GM12864 (cell line): ENCODE data around the gene GFRA3.

ENCODE experiments used
- DNase-seq: peaks from one replicate; pipeline ENCODE4 v3.0.0-alpha.2; 2011; ENCODE audit warnings: low read depth
- H3K4me3 ChIP-seq: 2 replicates; pipeline ENCODE4 v1.5.1; 2011; ENCODE audit warnings: mild to moderate bottlenecking, low read depth, low read length, control low read depth
- CTCF ChIP-seq: IDR thresholded peaks from 2 replicates; pipeline ENCODE4 v1.5.1; 2011; ENCODE audit warnings: low read depth, mild to moderate bottlenecking, moderate library complexity, low read length, control low read depth, inconsistent platforms; ENCODE audit errors: missing control alignments

The GFRA3 gene

DNA sequence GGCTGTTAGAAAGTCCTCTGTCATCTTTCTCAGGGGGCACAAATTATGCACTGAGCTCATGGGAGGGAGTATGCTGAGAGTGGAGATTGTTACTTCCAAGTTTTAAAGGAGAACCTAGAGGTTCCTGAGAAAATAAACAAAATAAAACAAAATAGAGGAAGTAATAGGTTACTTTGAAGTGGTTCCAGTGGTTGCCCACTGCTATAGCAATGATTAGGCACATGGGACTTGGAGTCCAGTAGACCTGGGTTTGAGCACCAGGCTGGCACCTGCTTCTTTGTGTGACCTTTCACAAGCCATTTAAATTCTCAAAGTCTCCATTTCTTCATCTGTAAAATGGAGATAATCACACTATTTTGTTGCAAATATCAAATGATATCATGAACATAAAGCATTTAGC is 47.5 kb downstream of the GFRA3 start:
- H3K4me3 ChIP-seq: no peak overlapping the region
- no peak for DNase-seq
- TF ChIP-seq CTCF: no peak

DNA sequence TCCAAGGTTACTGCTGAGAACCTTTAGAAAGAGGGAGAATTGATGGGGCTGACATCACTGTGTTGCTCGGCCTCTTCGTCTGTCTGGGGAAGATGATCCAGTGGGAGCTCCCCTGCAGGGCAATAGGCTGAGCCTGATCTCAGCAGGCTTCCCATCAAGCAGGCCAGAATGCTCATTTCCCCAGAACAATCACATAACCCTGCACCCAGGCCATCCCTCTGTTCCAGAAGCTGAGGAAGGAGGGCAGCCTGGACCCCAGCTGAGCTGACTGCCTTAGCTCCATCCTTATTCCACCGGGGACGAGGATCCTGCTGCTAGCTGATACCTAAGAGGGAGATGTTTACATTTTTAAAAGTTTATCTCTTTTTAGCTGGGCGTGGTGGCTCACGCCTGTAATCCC is 49.7 kb downstream of the GFRA3 start:
- no peak for TF ChIP-seq CTCF
- DNase-seq: no peak
- H3K4me3 ChIP-seq: no peak overlapping the region

DNA sequence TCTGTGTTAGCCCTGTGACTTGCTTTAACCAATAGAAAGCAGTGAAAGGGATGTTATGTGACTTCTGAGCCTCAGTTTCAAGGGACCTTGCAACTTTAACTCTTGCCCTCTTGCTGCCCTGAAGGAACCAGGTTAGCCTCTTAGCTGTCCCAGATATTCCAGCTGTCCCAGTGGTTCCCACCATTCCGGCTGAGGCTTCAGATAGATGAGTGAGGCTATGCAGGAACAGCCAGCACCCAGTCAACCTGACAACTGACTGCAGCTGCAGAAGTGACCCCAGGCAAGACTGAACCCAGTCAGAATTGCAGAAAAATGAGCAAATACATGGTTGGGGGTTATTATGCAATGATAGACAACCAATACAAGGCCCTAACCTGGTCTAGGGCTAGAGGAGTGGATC is 50.9 kb downstream of the GFRA3 start:
- TF ChIP-seq CTCF: no peak
- DNase-seq: no peak
- no peak overlapping the region for H3K4me3 ChIP-seq

- DNase-seq: no peak
- H3K4me3 ChIP-seq: no peak overlapping the region
- TF ChIP-seq CTCF: no peak
Measured at GRCh38 chr5:138216799-138217198, 57.6 kb downstream of the GFRA3 start.

- peak; percentile 94 for DNase-seq
- peak within 1 kb of the TSS; percentile 100 for H3K4me3 ChIP-seq
- no peak for TF ChIP-seq CTCF
Measured at GRCh38 chr5:138213161-138214029, 61.0 kb downstream of the GFRA3 start, which contains the start of gene CDC23. TSS of gene CDC23 (minus strand) at chr5:138213323. CDS start at chr5:138213312, 11 bp downstream.

- no peak for DNase-seq
- no peak for TF ChIP-seq CTCF
Measured at GRCh38 chr5:138212828-138213160, 61.6 kb downstream of the GFRA3 start.

GRCh38 chr5:138210985-138211384 is 63.4 kb downstream of the GFRA3 start:
- no peak for TF ChIP-seq CTCF
- DNase-seq: no peak
- H3K4me3 ChIP-seq: no peak overlapping the region

More at GRCh38 chr5:138212828-138213160, 61.6 kb downstream of the GFRA3 start:
- peak overlapping the region; percentile 100 for H3K4me3 ChIP-seq
